CD4-positive, alpha-beta T cell treated with Interferon alpha-2 for 1 hour (primary cell): ENCODE data around the gene CLCNKA.

Experiments used
- DNase-seq, 2 donors: peaks; one replicate each; pipeline ENCODE4 v3.0.0-alpha.2; 2020 to 2022

The CLCNKA gene

DNA sequence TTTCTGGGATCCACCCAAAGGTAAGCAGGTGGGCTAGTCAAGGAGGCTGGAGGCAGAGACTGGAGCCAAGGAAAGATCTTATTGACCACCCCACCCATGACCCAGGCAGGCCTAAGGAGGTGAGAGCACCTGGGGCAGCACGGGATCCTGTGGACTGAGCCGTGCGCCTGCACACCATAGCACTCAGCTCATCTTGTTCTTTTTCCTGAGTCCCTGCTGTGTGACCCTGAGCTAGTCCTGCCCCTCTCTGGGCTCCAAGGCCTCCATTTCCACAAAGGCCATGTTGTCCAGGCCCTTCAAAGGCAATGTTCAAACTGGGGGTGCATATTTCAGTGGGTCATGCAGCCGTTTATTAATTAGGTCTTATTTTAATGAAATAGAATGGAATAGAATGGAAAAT lies 44.4 kb downstream of the CLCNKA start:
- DNase-seq = no peak

DNA sequence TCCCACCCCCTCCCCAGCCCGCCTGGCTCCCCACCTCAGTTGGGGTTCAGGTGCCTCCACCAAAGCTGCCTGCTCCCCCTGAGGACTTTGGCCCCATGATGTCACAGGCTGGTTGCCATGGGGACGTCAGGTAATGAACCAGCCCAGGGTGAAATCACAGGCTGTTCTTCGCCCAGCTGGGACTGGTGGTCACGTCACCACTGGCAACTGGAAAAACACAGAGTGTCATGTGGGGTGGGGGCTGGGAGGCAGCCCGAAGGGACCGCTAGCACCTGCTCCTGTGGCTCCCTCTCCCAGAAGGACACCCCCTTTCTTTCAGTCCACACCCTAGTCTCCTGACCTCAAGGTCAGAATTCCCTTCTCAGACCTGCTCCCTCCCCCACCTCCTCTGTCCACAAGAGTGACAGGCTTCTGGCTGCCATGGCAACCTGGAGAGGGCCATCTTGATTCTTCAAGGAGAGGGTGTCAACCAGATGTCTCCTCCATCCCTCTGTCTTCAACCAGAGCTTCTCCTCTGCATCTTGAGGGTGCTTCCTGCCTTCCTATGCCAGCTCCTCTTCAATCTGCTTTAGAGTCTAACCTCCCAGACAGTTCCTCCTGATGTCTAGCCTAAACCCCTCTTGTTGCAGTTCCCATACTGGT lies 45.4 kb downstream of the CLCNKA start:
- DNase-seq = no peak

DNA sequence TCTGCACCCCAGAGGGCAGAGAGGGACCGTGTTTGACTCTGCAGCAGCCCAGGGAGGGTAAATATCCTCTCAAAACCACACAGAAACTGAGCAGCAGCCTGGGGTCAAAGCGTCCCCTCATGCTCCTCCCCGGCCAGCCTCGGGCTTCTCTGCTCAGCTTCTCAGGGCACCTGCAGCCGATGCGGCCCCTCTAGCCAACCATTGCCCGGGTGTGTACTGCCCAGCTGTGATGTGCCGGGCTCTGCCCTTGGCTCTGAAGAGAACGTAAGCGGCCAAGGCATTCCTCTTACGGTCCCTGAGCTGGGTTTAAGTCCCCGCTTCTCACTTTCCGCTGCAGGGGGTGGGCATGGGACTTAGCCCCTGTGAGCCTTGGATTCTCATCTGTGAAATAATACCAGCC lies 46.1 kb downstream of the CLCNKA start:
- DNase-seq = no peak

DNA sequence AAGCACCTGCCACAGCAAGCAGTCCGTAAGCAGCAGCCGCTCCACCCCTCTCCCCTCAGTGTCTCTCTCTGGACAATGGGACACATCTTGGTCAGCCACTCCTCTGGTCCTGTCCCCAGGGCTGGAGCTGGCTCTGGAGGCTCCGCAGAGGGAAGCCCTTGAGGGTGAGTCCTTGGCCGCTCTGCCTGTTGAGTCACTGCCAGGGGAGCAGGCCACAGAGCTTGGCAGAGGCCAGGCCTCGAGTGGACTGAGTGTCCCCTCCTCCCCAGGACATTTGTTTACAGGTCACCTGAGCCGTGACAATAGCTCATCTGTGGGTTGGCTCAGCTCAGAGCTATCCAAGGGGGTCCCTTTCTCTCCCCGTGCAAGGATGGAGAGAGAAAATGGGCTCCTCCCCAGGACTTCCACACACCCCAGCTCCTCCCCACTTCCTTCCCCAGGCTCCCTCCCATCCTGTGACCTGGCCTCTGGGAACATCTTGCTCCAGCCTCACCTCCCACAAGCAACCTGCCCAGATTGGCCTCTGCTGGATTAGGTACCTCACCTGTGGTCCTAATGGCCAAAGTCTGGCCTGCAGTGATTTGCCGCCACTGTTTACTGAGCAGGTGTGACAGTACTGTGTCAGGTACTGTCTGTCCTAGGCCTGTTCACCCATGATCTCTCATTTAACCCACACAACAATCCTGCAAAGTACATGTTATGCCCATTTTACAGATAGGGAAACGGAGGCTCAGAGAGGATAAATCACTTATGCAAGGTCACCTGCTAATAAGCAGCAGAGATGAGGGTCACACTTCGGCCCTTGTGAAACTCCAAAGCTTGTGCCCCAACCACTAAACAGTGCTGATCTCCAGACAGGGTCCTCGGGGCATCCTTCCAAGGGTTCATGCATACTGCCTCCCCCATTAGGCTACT lies 46.8 kb downstream of the CLCNKA start:
- DNase-seq = no peak

- DNase-seq = no peak
Measured at GRCh38 chr1:16070640-16071355, 49.0 kb downstream of the CLCNKA start.

DNA sequence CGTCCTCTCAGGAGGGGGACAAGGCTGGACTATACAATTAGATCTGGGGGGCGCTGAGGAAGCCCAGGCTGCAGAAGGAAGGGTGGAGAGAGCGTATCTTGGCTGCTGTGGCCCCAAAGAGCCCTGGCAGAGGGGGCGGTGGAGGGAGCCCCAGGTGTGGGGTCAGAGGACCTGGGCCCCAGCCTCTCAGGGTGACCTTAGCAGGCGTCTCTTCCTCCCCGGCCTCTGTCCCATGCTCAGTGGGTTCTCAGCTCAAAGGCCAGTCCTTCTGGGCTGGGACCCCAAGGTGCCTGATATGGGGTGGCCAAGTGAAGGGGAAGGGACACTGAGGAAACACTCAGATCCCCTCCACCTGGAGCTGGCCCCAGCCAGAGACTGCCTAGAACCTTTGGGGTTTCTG lies 49.8 kb downstream of the CLCNKA start:
- no peak for DNase-seq

- DNase-seq = no peak
Measured at GRCh38 chr1:16072095-16072494, 50.3 kb downstream of the CLCNKA start.

GRCh38 chr1:16072616-16073484 lies 51.0 kb downstream of the CLCNKA start:
- DNase-seq = no peak

DNA sequence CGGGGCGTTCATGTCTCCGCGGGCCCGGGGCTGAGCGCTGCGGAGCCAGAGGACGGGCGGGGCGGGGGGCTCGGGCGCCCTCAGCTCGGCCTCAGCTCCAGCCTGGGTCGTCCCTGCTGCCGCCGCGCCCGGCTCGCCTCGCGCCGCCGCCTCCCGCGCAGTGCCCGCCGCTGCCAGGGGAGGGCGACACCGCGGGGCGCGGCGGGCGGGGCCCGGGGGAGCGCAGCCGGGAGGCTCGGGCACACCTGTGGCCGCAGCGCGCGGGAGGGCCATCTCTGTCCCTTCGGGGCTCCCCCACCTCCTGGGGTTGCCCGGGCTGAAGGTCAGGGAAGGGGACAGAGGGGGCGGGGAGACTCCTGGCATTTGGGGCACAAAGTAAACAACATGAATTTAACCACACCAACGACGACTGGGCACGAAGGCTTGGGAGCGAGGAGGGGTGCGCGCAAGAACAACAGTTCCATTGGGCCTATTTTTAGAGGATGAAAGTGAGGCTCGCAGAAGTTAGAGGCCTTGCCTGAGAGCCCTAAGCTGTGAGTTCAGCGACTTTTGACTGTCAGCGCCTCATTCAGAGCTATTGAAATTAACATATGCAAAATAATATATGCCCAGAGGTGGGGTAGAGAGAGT lies 51.8 kb downstream of the CLCNKA start, which contains the start of gene FAM131C:
TSS of gene FAM131C (minus strand) at position 162 of the 630 bp plus-strand sequence. CDS start 209 bp downstream, outside the sequence.
- peak in 1 of 2 donors; percentile 45 for DNase-seq

DNA sequence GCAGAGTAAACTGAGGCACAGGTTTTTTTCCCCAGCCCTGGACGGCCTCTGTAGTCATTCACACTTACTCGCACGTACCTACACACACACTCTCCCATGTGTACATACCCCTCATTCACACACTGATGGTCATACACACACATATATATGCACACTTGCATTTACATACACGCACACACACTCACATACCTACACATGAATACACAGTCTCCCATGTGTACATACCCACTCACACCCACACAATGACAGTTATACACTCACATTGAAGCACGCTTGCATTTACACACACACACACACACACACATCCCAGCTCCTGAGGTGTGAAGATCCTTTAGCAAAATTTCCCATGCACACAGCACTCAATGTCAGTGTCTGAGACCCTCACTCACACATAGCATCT lies 52.4 kb downstream of the CLCNKA start:
- DNase-seq = no peak

- no peak for DNase-seq
Measured at GRCh38 chr1:16075337-16076030, 53.6 kb downstream of the CLCNKA start.

DNA sequence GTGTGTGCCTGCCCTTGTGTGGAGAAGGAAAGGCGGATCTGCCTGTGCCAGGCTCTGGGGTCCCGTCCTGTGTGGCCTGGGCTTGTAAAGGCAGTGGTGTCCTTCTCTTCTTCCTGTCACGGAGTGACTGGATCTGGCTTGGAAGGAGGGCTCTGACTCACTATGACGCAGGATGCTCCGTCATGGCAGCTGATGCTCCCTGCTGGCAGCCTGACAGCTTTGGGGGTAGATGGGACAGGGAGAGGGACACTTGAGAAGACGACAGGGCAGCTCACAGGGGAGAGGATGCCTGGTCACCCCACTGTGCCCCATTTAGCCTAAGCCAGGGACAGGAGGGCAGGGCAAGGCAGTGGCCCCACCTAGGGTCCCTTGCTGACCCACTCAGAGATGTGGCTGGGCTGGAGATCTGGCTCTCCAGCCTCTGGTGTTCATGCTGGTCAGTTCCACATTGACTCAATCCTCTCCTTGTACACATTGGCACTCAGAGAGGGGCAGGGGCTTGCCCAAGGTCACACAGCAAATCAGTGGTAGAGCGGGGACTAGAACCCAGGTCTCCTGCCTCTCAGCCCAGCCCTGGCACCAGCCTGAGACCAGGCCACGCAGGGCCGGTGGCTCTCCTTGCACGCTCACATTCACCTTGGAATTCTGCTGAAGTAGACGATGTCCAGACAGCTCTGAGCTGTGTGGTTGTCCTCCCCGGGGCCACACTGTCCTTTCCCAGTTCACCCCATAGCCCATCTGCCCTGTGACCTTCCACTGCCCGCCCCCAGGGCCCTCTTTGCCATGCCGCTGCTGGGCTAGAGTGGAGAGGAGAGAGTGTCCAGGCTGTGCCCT lies 54.4 kb downstream of the CLCNKA start:
- no peak for DNase-seq

GRCh38 chr1:16076865-16077238 lies 55.0 kb downstream of the CLCNKA start:
- DNase-seq = no peak

GRCh38 chr1:16077406-16078245 lies 55.8 kb downstream of the CLCNKA start:
- DNase-seq = no peak

GRCh38 chr1:16078925-16079656 lies 57.3 kb downstream of the CLCNKA start:
- peak; percentile 67 to 81 for DNase-seq

- no peak for DNase-seq
Measured at GRCh38 chr1:16080422-16081150, 58.8 kb downstream of the CLCNKA start.

DNA sequence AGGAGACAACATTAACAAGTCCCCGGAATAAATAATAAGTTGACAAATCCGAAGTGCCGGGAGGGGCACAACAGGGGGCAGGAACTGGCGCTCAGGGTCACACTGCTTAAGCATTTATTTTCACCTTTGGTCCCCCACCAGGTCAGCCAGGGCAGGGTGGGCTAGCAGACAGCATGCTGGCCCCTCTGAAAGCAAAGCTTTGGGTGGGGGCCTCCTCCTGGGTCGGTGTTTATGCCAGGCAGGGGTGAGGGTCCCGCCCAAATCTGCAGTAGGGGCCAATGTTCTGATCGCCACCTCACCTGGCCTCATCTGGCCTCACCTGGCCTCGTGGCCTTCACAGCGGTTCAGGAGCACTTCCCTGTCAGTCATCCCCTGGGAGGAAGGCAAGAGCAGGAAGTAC lies 59.8 kb downstream of the CLCNKA start:
- DNase-seq = no peak
